Renal pelvis (tissue), 4 donors: ENCODE data around the gene B4GALT2. TPM values are rescaled to one million over a fixed set of nuclear protein-coding genes. Genes with fewer than 3 reads are reported as not detected.

Experiments
- DNase-seq: peaks from one replicate; pipeline ENCODE4 v3.0.0-alpha.2; 2013
- polyA plus RNA-seq, 3 donors: library from polyadenylated mRNA; unstranded; fragments of 120-200 nt; gene quantifications; one replicate each; pipeline ENCODE4 v1.2.1, GENCODE V29; 2013; ENCODE audit not compliant: insufficient read length in 3 of 3

B4GALT2 gene
- polyA plus RNA-seq, 3 donors, result 38.0 to 50.6 (median 42.1) TPM

DNA sequence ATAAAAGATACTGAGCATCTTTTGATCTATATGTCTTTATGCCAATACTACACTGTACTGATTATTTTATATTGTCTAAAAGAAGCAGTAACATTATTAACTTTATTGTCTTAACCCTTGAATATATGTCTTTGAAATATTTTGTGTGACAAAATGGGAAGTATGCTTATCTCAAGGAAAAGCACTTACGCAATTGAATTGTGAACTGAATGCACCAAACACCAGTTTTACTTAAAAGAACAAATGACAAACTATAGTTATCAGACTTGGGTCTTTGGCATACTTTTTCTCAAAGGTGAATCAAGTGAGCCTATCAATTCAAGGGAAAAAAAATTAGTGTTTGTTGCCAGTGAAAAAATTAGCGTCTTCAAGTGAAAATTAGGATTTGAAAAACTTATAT, 61.4 kb downstream of the B4GALT2 start:
- DNase-seq, result no peak

Other genes with a start within 250 kb of the B4GALT2 start
- gene ARTN, start 45.4 kb upstream of the B4GALT2 start, polyA plus RNA-seq, result 1 to 10 TPM; 1.7 to 4.8 (median 2.4) TPM
- 10 to 100 TPM; 42.6 to 44.7 (median 44.6) TPM for gene IPO13, start 32.3 kb upstream of the B4GALT2 start, polyA plus RNA-seq
- 10 to 100 TPM; 23.2 to 27.2 (median 26.8) TPM for gene DPH2, start 9.2 kb upstream of the B4GALT2 start, polyA plus RNA-seq
- gene ATP6V0B, start 4.2 kb upstream of the B4GALT2 start, polyA plus RNA-seq, result 100 to 1,000 TPM; 152 to 168 (median 168) TPM
- gene CCDC24, start 12.4 kb downstream of the B4GALT2 start, polyA plus RNA-seq, result 10 to 100 TPM; 19.9 to 30.6 (median 29.0) TPM
- 1 to 10 TPM; 6.7 to 8.1 (median 6.9) TPM for gene SLC6A9, start 52.3 kb downstream of the B4GALT2 start, polyA plus RNA-seq
- under 1 TPM in 1 of 3 donors, not detected in 2; 0.03 TPM for gene KLF17, start 139.6 kb downstream of the B4GALT2 start, polyA plus RNA-seq
- not detected for gene KLF18, start 162.4 kb downstream of the B4GALT2 start, polyA plus RNA-seq
- 10 to 100 TPM; 58.3 to 77.0 (median 76.8) TPM for gene DMAP1, start 234.3 kb downstream of the B4GALT2 start, polyA plus RNA-seq